Measurements from ENCODE around the gene MAB21L1.

The MAB21L1 gene

GRCh38 chr13:35477386-35477946 lies 977 bp upstream of the MAB21L1 start:
- H3K4me1 ChIP-seq (ENCODE audit: control insufficient read depth, insufficient read depth, low read length): no peaks in the 10 kb centered on the region
- H3K36me3 ChIP-seq (ENCODE audit: control insufficient read depth, insufficient read depth, low read length): no peaks in the 10 kb centered on the region
- H3K27ac ChIP-seq (ENCODE audit: low read depth, low read length): no peak overlapping the region
- no peaks in the 10 kb centered on the region for H3K27me3 ChIP-seq (ENCODE audit: control insufficient read depth, insufficient read depth, low read length)
- H3K9ac ChIP-seq (ENCODE audit: low read length): no peak overlapping the region
- no peak overlapping the region for H3K4me3 ChIP-seq (ENCODE audit: low read length)

GRCh38 chr13:35475212-35475959 lies 1.1 kb downstream of the MAB21L1 start:
- Histone ChIP-seq H3K36me3 (ENCODE audit: control insufficient read depth, insufficient read depth, low read length) (no peaks in the 10 kb centered on the region), H3K27me3 (ENCODE audit: control insufficient read depth, insufficient read depth, low read length) (no peaks in the 10 kb centered on the region), H3K4me3 (ENCODE audit: low read length) (peak overlapping the region; percentile 61), H3K27ac (ENCODE audit: low read depth, low read length) (peak overlapping the region; percentile 1), H3K9ac (ENCODE audit: low read length) (no peak overlapping the region), H3K4me1 (ENCODE audit: control insufficient read depth, insufficient read depth, low read length) (no peaks in the 10 kb centered on the region)

GRCh38 chr13:35474496-35475211 lies 1.8 kb downstream of the MAB21L1 start:
- Histone ChIP-seq H3K27ac (ENCODE audit: low read depth, low read length) (no peak overlapping the region), H3K4me1 (ENCODE audit: control insufficient read depth, insufficient read depth, low read length) (no peaks in the 10 kb centered on the region), H3K36me3 (ENCODE audit: control insufficient read depth, insufficient read depth, low read length) (no peaks in the 10 kb centered on the region), H3K27me3 (ENCODE audit: control insufficient read depth, insufficient read depth, low read length) (no peaks in the 10 kb centered on the region), H3K4me3 (ENCODE audit: low read length) (peak overlapping the region; percentile 61), H3K9ac (ENCODE audit: low read length) (no peak overlapping the region)

- no peak overlapping the region for H3K27ac ChIP-seq (ENCODE audit: low read depth, low read length)
- H3K27me3 ChIP-seq (ENCODE audit: control insufficient read depth, insufficient read depth, low read length): no peaks in the 10 kb centered on the region
- H3K9ac ChIP-seq (ENCODE audit: low read length): no peak overlapping the region
- H3K36me3 ChIP-seq (ENCODE audit: control insufficient read depth, insufficient read depth, low read length): no peaks in the 10 kb centered on the region
- H3K4me3 ChIP-seq (ENCODE audit: low read length): no peak overlapping the region
- no peaks in the 10 kb centered on the region for H3K4me1 ChIP-seq (ENCODE audit: control insufficient read depth, insufficient read depth, low read length)
Observed at GRCh38 chr13:35473802-35474201, 2.7 kb downstream of the MAB21L1 start.

GRCh38 chr13:35473206-35473775 lies 3.2 kb downstream of the MAB21L1 start:
- no peak overlapping the region for H3K4me3 ChIP-seq (ENCODE audit: low read length)

GRCh38 chr13:35472323-35472881 lies 4.1 kb downstream of the MAB21L1 start:
- Histone ChIP-seq H3K4me1 (ENCODE audit: control insufficient read depth, insufficient read depth, low read length) (no peaks in the 10 kb centered on the region), H3K9ac (ENCODE audit: low read length) (no peak overlapping the region), H3K4me3 (ENCODE audit: low read length) (no peak overlapping the region), H3K27me3 (ENCODE audit: control insufficient read depth, insufficient read depth, low read length) (no peaks in the 10 kb centered on the region), H3K27ac (ENCODE audit: low read depth, low read length) (no peak overlapping the region), H3K36me3 (ENCODE audit: control insufficient read depth, insufficient read depth, low read length) (no peaks in the 10 kb centered on the region)

More at GRCh38 chr13:35473206-35473775, 3.2 kb downstream of the MAB21L1 start:
- Histone ChIP-seq H3K27me3 (ENCODE audit: control insufficient read depth, insufficient read depth, low read length) (no peaks in the 10 kb centered on the region), H3K9ac (ENCODE audit: low read length) (no peak overlapping the region), H3K4me1 (ENCODE audit: control insufficient read depth, insufficient read depth, low read length) (no peaks in the 10 kb centered on the region), H3K27ac (ENCODE audit: low read depth, low read length) (no peak overlapping the region), H3K36me3 (ENCODE audit: control insufficient read depth, insufficient read depth, low read length) (no peaks in the 10 kb centered on the region)

GRCh38 chr13:35471706-35472322 lies 4.7 kb downstream of the MAB21L1 start:
- no peaks in the 10 kb centered on the region for H3K27me3 ChIP-seq (ENCODE audit: control insufficient read depth, insufficient read depth, low read length)
- peak overlapping the region; percentile 38 for H3K27ac ChIP-seq (ENCODE audit: low read depth, low read length)
- no peak overlapping the region for H3K9ac ChIP-seq (ENCODE audit: low read length)
- H3K4me1 ChIP-seq (ENCODE audit: control insufficient read depth, insufficient read depth, low read length): no peaks in the 10 kb centered on the region
- H3K36me3 ChIP-seq (ENCODE audit: control insufficient read depth, insufficient read depth, low read length): no peaks in the 10 kb centered on the region
- no peak overlapping the region for H3K4me3 ChIP-seq (ENCODE audit: low read length)

GRCh38 chr13:35470671-35471661 lies 5.5 kb downstream of the MAB21L1 start:
- Histone ChIP-seq H3K4me1 (ENCODE audit: control insufficient read depth, insufficient read depth, low read length) (no peaks in the 10 kb centered on the region), H3K9ac (ENCODE audit: low read length) (no peak overlapping the region), H3K27me3 (ENCODE audit: control insufficient read depth, insufficient read depth, low read length) (no peaks in the 10 kb centered on the region), H3K36me3 (ENCODE audit: control insufficient read depth, insufficient read depth, low read length) (no peaks in the 10 kb centered on the region), H3K27ac (ENCODE audit: low read depth, low read length) (peak overlapping the region; percentile 57), H3K4me3 (ENCODE audit: low read length) (peak overlapping the region; percentile 47)

- Histone ChIP-seq H3K4me1 (ENCODE audit: control insufficient read depth, insufficient read depth, low read length) (no peaks in the 10 kb centered on the region), H3K9ac (ENCODE audit: low read length) (no peak overlapping the region), H3K36me3 (ENCODE audit: control insufficient read depth, insufficient read depth, low read length) (no peaks in the 10 kb centered on the region), H3K27ac (ENCODE audit: low read depth, low read length) (peak overlapping the region; percentile 57), H3K27me3 (ENCODE audit: control insufficient read depth, insufficient read depth, low read length) (no peaks in the 10 kb centered on the region), H3K4me3 (ENCODE audit: low read length) (peak overlapping the region; percentile 47)
Observed at GRCh38 chr13:35469806-35470525, 6.5 kb downstream of the MAB21L1 start.

GRCh38 chr13:35468195-35468594 lies 8.3 kb downstream of the MAB21L1 start:
- no peaks in the 10 kb centered on the region for H3K4me1 ChIP-seq (ENCODE audit: control insufficient read depth, insufficient read depth, low read length)
- no peak overlapping the region for H3K27ac ChIP-seq (ENCODE audit: low read depth, low read length)
- no peak overlapping the region for H3K9ac ChIP-seq (ENCODE audit: low read length)
- H3K4me3 ChIP-seq (ENCODE audit: low read length): no peak overlapping the region
- no peaks in the 10 kb centered on the region for H3K27me3 ChIP-seq (ENCODE audit: control insufficient read depth, insufficient read depth, low read length)
- no peaks in the 10 kb centered on the region for H3K36me3 ChIP-seq (ENCODE audit: control insufficient read depth, insufficient read depth, low read length)

GRCh38 chr13:35465371-35465770 lies 11.1 kb downstream of the MAB21L1 start:
- Histone ChIP-seq H3K36me3 (ENCODE audit: control insufficient read depth, insufficient read depth, low read length) (no peaks in the 10 kb centered on the region), H3K27ac (ENCODE audit: low read depth, low read length) (no peak overlapping the region), H3K4me3 (ENCODE audit: low read length) (no peak overlapping the region), H3K27me3 (ENCODE audit: control insufficient read depth, insufficient read depth, low read length) (no peaks in the 10 kb centered on the region), H3K9ac (ENCODE audit: low read length) (no peak overlapping the region), H3K4me1 (ENCODE audit: control insufficient read depth, insufficient read depth, low read length) (no peaks in the 10 kb centered on the region)
